NCI-H128 (cell line): ENCODE measurements around the gene ZNF821.
"Not testable (repeated sequence)": the region's sequence is repeated elsewhere in the genome, so short reads cannot be mapped to it uniquely, and the experiment has no call there.

Source experiments
- DNase-seq: peaks from one replicate; lab custom pipeline; 2025; ENCODE audit not compliant: unreplicated experiment; lab: John Stamatoyannopoulos, UW

ZNF821 gene

GRCh38 chr16:71863995-71864394 is 20.0 kb downstream of the ZNF821 start:
- DNase-seq, result no peak

GRCh38 chr16:71859762-71860521 is 24.0 kb downstream of the ZNF821 start:
- DNase-seq, result no peak

- DNase-seq, result no peak
Measured at GRCh38 chr16:71855937-71856662, 27.9 kb downstream of the ZNF821 start.

GRCh38 chr16:71854369-71854948 is 29.5 kb downstream of the ZNF821 start:
- no peak for DNase-seq

- no peak for DNase-seq
Measured at GRCh38 chr16:71853413-71853812, 30.6 kb downstream of the ZNF821 start.

GRCh38 chr16:71852561-71852960 is 31.4 kb downstream of the ZNF821 start:
- DNase-seq, result no peak

GRCh38 chr16:71852158-71852557 is 31.8 kb downstream of the ZNF821 start:
- DNase-seq, result no peak

- no peak for DNase-seq
Measured at GRCh38 chr16:71851746-71852145, 32.2 kb downstream of the ZNF821 start.

- DNase-seq, result no peak
Measured at GRCh38 chr16:71848622-71849021, 35.4 kb downstream of the ZNF821 start.

GRCh38 chr16:71847096-71847495 is 36.9 kb downstream of the ZNF821 start:
- DNase-seq, result no peak

- DNase-seq, result no peak
Measured at GRCh38 chr16:71846431-71846830, 37.6 kb downstream of the ZNF821 start.

GRCh38 chr16:71845639-71846430 is 38.1 kb downstream of the ZNF821 start, which contains the start of gene ATXN1L:
ATXN1L (plus strand) TSS chr16:71845976; CDS start chr16:71849741, 3,765 bp downstream.
- DNase-seq, result peak; percentile 67

- no peak for DNase-seq
Measured at GRCh38 chr16:71843572-71843971, 40.4 kb downstream of the ZNF821 start.

- no peak for DNase-seq
Measured at GRCh38 chr16:71840052-71840451, 43.9 kb downstream of the ZNF821 start.

GRCh38 chr16:71837150-71837549 is 46.8 kb downstream of the ZNF821 start:
- no peak for DNase-seq

GRCh38 chr16:71834291-71834690 is 49.7 kb downstream of the ZNF821 start:
- DNase-seq, result no peak

- DNase-seq, result not testable (repeated sequence)
Measured at GRCh38 chr16:71832112-71832511, 51.9 kb downstream of the ZNF821 start.

GRCh38 chr16:71831698-71832097 is 52.3 kb downstream of the ZNF821 start:
- DNase-seq, result not testable (repeated sequence)

- DNase-seq, result no peak
Measured at GRCh38 chr16:71830359-71830758, 53.6 kb downstream of the ZNF821 start.

GRCh38 chr16:71826533-71827017 is 57.4 kb downstream of the ZNF821 start:
- no peak for DNase-seq

- not testable (repeated sequence) for DNase-seq
Measured at GRCh38 chr16:71817155-71817500, 66.9 kb downstream of the ZNF821 start.
